NCI-H1694 treated with DMSO at 0.1 percent for 48 hours (cell line): ENCODE results near the gene FRYL.
"Not testable (repeated sequence)": the region's sequence is repeated elsewhere in the genome, so short reads cannot be mapped to it uniquely, and the experiment has no call there.

Source experiments
- DNase-seq: peaks from one replicate; lab custom pipeline; 2025; lab: John Stamatoyannopoulos, UW

FRYL gene

GRCh38 chr4:48746608-48747362, 33.3 kb downstream of the FRYL start:
- DNase-seq, result no peak

GRCh38 chr4:48745223-48745622, 34.9 kb downstream of the FRYL start:
- DNase-seq, result not testable (repeated sequence)

- no peak for DNase-seq
These were observed 37.7 kb downstream of the FRYL start for GRCh38 chr4:48742412-48742811.

DNA sequence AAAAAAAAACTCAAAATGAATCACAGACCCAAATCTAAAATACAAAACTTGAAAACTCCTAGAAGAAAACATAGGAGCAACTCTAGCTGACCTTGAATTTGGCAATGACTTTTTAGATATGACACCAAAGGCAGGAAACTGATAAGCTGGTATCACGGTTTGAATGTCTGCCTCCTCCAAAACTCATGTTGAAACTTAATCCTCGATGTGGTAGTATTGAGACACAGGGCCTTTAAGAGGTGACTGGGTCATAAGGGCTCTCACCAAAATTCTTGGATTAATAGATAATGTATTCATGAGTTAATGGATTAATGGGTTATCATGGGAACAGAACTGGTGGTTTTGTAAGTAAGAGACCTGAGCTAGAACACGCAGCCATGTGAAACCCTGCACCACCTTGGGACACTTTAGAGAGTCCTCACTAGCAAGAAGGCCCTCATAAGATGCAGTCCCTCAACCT, 40.5 kb downstream of the FRYL start:
- no peak for DNase-seq

DNA sequence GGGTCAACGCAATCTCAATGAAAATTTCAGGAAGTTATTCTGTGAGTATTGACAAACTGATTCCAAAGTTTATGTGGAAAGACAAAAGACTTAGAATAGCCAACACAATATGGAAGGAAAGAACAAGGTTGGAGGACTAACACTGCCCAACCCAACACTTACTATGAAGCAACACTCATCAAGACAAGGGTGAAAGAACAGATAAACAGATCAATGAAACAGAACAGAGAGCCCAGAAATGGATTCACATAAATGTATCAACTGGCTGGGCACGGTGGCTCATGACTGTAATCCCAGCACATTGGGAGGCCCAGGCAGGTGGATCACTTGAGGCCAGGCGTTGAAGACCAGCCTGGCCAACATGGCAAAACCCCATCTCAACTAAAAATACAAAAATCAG, 41.2 kb downstream of the FRYL start:
- no peak for DNase-seq

DNA sequence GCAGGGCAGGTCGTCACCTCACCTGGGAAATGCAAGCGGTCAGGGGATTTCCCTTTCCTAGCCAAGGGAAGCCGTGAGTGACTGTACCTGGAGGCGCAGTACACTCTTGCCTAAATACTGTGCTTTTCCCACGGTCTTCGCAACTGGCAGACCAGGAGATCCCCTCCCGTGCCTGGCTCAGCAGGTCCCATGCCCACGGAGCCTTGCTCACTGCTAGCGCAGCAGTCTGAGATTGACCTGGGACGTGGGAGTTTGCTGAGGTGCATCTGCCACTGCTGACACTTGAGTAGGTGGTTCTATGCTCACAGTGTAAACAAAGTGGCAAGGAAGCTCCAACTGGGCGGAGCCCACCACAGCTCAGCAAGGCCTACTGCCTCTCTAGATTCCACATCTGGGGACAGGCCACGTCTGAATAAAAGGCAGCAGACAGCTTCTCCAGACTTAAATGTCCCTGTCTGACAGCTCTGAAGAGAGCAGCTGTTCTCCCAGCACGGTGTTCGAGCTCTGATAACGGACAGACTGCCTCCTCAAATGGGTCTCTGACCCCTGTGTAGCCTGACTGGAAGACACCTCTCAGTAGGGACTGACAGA, 51.1 kb downstream of the FRYL start:
- DNase-seq, result not testable (repeated sequence)

GRCh38 chr4:48727666-48728459, 52.2 kb downstream of the FRYL start:
- DNase-seq, result no peak

- no peak for DNase-seq
These were observed 54.7 kb downstream of the FRYL start for GRCh38 chr4:48725414-48725813.

- DNase-seq, result no peak
These were observed 57.3 kb downstream of the FRYL start for GRCh38 chr4:48722509-48723446.

GRCh38 chr4:48720459-48720858, 59.6 kb downstream of the FRYL start:
- DNase-seq, result no peak

GRCh38 chr4:48718818-48719465, 61.1 kb downstream of the FRYL start:
- DNase-seq, result no peak

GRCh38 chr4:48716285-48716684, 63.8 kb downstream of the FRYL start:
- DNase-seq, result not testable (repeated sequence)

GRCh38 chr4:48710446-48711209, 69.5 kb downstream of the FRYL start:
- DNase-seq, result no peak

DNA sequence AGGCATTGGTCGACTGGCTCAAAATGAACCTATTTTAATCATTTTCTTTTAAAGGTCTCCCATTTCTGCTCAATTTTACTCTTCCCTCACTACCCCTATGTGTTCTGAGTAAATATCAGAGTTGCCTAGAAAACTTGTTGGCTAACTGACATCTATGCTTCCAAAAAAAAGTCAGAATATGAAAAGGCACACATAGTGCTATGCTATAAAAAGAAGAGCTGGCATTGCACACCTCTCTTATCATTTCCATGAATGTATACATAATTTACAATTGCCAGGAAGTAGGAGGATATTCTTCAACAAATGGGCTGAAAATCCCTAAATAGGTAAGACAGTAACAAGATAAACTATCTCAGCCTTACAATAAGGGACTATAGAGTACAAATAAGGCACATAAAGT, 70.2 kb downstream of the FRYL start:
- no peak for DNase-seq

GRCh38 chr4:48708610-48709009, 71.5 kb downstream of the FRYL start:
- DNase-seq, result no peak

DNA sequence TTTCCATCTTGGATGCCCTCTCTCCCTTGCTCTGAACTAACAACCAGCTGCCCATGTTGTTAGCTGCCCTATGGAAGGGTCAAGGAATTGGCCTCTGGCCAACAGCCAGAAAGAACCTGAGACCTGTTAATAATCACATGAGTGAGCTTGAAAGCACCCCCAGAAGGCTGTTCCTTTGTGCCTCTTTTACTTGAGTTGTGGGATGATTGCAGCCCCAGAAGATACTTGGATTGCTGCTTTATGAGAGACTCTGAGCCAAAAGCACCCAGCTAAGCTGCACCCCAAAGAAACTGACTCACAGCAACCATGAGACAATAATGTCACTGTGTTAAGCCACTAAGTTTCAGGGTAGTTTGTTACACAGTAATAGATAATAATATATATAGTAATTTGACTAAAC, 73.3 kb downstream of the FRYL start:
- no peak for DNase-seq

DNA sequence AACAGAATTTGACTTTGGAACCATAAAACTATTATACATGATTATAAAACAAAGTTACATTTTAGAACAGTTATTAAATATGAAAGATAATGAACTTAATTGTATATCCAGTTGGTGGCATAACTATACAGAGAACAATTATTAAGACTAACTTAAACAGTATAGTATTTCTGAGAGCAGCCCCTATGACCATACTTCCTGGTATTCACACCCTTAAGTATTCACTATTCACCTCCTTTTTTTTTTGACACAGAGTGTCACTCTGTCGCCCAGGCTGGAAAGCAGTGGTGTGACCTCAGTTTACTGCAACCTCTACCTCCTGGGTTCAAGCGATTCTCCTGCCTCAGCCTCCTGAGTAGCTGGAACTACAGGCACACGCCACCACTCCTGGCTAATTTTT, 74.5 kb downstream of the FRYL start:
- no peak for DNase-seq

GRCh38 chr4:48704091-48704802, 75.8 kb downstream of the FRYL start:
- DNase-seq, result no peak

DNA sequence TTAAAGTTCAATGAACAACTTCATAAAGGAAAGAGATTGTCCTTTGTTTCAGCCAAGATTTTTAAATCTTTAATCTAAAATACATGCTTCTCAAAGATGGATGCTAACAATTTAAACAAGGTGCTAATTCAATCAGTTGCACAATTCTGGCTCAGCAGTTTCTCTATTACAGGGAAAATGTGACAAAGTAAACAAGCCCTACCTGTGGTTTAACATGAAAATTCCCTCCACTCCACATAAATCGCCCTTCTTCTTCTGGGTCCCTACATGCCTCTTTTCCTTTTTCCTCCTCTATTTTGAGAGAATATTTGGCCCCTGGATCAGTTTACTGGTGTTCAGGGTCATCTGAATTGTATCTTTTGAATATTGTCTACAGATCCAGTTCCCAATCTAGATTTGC, 80.6 kb downstream of the FRYL start:
- DNase-seq, result no peak
